A204.1 (cell line): Measurements from ENCODE around the gene OLAH.

Experiments
- FAIRE-seq: peaks from 2 replicates; lab custom pipeline; 2012; peaks lifted over from hg19 to GRCh38; lab: Jason Lieb, UNC

The OLAH gene

DNA sequence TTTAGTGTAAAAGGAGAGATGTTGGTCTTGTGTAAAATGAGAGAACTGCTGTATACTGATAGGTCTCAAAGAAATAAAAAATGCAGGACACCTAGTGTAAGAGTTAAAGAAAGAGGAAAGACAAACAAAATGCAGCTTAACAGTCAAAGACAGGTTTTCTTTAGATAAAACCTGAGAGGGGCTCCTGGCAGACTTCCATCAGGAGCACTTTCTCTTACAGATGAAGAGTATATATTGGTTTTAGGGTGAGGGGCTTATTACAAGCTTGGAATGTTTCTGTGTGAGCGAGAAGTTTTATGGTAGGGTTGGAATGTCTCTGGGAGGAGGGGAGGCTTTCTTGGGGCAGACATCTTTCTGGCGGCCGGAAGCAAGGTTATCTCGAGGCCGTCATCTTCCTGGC, 28.6 kb downstream of the OLAH start:
- FAIRE-seq, result no peak

DNA sequence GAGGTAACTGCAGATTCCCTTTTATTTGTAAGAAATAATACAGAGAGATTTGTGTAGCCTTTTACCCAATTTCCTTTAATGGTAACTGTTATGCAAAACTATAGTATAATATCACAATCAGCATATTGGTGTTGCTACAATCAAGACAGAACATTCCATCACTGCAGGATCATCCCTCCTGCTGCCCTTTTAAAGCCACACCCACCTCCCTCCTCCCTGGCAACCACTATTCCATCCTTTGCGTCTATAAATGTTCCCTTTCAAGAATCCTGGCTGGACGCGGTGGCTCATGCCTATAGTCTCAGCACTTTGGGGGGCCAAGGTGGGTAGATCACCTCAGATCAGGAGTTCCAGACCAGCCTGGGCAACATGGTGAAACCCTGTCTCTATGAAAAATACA, 31.7 kb downstream of the OLAH start:
- FAIRE-seq, result no peak

DNA sequence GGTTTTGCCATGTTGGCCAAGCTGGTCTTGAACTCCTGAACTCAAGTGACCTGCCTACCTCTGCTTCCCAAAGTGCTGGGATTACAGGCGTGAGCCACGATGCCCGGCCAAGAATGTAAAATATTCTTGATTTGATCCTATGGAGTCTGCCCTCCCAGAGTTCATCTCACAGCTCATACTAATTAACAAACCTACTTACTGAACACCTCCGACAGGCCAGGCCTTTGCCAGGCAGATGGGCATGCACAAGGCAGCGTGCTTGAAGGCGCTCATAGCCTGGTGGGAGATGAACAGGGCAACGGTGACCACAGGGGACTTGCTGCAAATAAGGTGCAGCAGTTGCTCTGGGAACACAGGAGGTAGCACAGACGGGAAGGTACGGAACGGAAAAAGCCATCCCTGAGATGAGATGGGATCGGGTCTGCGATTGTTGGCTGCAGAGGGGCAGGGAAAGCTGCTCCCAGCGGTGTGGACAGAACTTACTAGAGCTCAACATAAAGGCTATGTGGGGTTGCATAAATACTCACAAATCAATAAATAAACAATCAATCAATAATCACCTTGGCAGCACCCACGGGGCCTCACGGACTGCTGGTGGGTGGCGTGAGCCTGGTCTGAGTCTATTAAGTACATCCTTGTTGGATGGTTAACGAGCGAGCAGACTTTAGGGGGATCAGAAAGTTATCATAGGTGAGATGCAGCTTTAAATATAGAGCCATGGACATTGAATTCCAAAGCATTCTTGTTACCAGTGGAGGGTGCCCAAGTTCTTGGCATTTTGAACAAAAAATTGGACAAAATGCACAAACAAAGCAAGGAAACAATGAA, 40.1 kb downstream of the OLAH start:
- no peak for FAIRE-seq

DNA sequence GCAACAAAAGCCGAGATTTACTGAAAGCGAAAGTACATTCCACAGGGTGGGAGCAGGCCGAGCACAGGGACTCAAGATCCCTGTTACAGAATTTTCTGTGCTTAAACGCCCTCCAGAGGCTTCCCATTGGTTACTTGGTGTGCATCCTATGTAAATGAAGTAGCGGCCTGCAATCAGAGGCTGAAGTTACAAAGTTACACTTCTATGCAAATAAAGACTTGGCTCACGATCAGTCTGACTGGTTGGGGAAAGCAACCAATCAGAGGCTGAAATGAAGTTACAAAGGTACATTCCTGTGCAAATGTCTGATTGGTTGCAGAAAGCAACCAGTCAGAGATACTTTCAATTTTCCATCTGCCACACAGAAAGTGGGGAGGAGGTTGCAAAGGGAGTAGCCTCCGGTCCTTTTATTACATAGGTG, 40.8 kb downstream of the OLAH start:
- FAIRE-seq, result peak; percentile 99

DNA sequence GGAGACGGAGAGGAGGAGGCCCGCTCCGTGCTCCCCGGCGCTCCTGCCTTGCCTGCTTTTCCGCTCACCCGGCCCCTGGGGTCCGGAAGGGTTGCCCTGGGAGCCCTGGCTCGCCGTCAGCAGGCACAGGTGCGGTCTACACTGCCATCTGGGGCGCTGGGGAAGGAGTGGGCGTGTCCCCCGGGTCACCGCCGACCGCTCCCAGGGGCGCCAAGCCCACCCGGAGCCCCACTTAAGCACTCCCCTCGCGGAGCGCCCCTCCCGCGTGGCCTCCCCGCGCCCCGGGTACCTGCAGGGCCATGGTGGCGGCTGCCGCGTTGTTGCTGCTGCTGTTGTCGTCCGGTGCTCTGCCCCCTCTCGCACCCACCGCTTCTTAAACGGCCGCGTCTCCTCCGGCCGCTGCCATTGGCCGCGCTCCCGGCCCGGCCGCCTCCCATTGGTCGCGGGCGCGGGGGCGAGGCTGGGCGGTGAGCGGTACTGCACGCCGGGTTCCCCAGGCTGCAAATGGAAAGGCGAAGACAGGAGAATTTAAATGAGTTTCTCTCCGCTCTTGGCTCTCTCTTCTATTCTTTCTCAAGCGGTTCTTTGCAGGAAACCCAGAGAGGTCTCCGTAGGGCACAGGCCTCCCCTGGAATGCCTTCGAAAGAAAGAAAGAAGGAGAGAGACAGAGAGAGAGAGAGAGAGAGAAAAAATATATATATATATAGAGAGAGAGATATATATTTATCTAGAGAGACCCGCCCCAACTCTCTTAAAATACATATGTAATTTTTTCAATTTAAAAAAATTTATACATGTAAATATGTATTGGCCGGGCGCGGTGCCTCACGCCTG, 44.9 kb downstream of the OLAH start, which contains the start of gene ACBD7:
Gene ACBD7 (minus strand): TSS at position 349 of the 834 bp plus-strand sequence. CDS start 48 bp downstream, at position 301.
- no peak for FAIRE-seq

DNA sequence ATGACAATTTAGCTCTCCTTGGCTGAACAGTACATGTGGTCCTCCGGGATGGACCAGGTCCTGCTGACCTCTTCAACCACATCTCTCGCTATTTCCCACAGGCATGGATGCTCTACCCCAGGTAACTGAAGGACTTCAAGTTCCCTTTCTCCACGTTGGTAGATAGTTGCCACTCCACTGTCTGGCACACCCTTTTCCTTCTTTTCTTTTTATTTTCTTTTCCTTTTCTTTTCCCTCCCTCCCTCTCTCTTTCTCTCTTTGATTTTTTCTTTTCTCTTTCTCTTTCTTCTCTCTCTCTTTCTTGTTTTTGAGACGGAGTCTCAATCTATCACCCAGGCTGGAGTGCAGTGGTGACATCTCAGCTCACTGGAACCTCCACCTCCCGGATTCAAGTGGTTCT, 47.7 kb downstream of the OLAH start:
- no peak for FAIRE-seq

DNA sequence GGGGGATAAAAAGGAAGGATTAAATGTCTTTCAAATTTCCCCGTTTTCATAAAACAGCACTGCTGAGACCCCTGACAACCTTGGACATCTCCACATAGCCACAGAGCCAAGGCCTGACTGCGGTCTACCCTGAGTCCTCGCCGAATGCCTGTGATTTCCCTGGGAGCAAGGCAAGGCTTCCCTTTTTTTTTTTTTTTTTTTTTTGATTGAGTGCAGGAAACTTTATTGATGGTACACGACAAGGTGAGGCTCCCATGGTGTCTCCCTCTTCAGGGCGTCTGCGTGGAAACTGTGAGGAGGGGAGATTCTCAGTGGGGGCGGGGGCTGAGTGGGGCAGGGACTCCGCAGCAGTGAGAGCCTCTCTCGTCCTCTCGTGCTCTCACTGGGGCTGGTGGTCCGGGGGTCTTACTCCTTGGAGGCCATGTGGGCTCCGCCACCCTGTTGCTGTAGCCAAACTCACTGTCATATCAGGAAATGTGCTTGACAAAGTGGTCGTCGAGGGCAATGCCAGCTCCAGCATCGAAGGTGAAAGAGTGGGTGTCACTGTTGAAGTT, 49.2 kb downstream of the OLAH start:
- FAIRE-seq, result no peak

DNA sequence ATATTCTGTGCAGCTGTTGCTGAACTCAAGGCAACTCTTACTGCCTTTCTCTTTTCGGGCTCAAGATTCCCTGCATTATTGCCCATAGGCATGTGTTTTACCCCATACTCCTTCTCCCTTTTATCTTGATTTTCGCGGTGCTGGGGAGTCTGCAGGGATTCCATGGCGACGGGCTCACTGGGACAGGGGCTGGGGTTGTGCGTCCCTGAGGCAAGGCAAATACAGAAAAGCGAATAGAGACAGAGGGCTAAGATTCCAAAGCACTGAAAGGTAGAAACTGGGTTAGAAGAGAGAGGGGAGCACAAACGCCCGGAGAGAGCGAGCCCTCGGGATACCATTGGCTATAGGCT, 52.9 kb downstream of the OLAH start:
- no peak for FAIRE-seq

DNA sequence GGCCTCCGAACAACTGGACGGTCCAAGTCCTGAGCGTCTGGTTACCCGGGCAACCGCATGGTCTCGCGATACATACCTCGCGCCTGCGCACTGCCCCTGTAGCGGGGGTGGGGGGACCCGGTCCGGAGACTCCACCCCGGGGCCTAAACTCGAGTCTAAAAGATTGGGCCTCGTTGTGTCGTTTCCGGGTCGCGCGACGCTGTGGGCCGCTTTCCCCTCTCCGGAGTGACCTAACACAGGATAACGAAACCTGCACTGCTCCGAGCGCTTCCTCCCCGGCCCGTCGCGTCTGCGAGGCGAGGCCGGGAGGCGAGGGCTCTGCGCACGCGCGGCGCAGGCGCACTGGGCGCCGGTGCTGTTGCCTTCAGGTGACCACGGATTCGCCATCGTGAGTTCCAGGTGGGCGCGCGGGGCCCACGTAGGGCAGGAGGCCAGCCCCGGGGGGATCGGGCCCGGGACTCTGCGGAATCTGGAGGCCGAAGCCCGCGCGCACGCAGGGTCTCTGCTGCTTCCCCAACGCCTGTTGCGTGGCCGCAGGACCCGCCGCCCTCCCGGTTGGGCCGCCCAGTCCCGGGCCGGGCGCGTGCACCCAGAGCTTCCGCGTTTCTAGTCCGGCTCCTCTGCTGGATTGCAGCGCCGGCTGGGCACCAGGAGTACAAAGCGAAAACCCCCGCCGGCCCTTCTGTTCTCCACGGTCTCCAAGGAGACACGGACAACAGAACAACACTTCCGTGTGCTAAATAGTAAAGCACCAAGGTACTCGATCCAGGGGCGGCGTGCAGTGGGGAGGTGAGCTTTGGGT, 53.5 kb downstream of the OLAH start, which contains the start of gene RPP38:
Gene RPP38 (plus strand): TSS at position 345 of the 802 bp plus-strand sequence. CDS start 5,960 bp downstream, outside the sequence.
- no peak for FAIRE-seq

DNA sequence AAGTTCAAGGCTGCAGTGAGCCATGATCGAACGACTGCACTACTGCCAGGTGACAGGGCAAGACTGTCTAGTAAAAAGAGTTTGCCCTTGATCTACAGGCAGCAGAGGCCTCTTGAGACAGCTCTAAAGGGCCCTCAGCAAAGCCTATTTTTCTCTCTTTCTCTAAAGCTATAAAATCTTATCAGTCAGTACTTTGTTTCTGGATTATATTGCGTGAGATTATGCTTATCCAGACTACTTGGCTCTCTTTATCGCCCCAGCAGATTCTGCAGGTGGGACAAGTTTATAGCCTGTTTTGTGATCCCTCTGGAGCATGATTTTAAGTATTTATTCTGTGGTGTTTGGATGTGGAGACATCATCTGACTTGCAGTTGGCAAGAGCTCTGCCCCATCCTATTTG, 56.1 kb downstream of the OLAH start:
- FAIRE-seq, result no peak

DNA sequence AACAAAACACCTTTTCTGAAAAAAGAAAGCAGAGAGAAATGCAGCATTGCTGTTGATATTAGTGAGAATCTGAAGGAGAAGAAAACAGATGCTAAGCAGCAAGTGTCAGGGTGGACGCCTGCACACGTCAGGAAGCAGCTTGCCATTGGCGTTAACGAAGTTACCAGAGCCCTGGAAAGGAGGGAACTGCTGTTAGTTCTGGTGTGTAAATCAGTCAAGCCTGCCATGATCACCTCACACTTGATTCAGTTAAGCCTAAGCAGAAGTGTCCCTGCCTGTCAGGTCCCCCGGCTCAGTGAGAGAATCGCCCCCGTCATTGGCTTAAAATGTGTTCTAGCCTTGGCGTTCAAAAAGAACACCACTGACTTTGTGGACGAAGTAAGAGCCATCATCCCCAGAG, 59.8 kb downstream of the OLAH start:
- no peak for FAIRE-seq

DNA sequence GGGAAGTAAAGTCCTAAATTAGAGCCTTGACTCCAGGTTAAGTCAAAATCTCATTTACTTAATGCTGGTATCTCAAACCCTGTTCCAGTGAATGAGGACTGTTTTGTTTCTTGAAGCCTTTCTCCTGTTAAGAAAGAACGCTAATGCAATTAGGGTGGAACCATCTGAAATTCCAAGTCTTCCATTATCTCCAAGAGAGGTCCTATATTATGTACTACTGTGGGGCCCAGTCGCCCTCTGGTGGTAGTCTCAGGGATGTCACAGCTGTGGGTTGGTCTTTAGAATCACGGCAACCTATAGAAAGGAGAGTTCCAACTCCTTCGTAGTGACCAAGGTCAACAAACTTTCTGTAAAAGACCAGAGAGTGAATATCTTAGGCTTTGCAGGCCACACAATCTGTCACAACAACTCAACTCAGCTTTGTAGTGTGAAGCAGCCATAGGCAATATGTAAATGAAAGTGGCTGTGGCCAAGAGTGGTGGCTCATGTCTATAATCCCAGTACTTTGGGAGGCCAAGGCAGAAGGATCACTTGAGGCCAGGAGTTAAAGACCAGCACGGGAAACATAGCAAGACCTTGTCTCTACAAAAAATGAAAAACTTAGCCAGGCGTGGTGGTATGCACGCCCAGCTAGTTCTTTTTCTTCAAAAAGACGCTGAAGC, 62.7 kb downstream of the OLAH start:
- no peak for FAIRE-seq

DNA sequence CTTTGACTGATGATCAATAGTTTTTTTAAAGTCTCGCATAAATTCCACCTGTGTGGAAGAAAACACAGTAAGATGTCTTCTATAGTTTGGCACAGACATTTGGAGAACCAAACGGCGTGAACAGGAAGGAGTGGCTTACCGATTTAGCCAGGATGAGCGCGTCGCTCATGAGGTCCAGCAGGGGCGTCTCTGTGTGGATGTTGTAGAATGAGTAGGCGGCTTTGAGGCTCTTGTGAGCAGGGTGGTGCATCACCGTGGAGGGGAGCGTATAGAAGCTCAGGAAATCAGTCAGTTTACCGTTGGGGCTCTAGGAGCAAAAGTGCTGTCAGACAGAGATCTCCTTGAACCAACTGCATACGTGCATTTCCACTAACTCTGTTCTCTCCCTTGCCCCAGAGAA, 68.9 kb downstream of the OLAH start:
- FAIRE-seq, result no peak

DNA sequence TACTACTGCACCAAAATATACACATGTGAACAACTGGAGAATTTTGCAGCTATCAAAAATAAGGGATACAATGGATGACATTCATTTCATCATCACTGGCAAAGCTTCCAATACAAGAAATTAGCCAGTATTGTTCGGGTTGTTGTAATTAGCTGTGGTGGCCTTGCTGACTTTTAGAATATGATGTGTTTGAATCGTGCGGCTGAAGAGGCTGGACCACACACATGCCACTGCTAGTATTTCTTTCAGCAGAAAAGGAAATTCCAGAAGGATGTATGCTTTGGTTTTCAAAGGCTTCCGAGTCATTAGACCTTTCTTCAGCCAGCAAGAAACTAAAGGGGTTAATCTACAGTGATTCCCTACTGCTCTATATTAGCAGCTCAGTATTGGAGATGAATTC, 70.0 kb downstream of the OLAH start:
- no peak for FAIRE-seq

DNA sequence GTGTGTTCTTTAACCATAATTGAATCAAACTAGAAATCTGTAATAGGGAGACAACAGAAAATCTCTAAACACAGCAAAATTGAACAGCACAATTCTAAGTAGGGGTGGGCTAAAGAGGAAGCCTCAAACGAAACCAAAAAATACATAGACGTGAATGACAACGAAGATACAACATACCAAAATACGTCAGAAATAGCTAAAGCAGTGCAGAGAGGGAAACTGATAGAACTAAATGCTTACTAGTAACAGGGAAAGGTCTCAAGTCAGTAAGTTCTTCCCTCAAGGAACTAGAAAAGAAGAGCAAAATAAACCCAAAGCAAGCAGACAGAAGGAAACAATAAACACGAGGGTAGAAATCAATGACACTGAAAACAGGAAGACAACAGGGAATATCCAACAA, 72.5 kb downstream of the OLAH start:
- no peak for FAIRE-seq

DNA sequence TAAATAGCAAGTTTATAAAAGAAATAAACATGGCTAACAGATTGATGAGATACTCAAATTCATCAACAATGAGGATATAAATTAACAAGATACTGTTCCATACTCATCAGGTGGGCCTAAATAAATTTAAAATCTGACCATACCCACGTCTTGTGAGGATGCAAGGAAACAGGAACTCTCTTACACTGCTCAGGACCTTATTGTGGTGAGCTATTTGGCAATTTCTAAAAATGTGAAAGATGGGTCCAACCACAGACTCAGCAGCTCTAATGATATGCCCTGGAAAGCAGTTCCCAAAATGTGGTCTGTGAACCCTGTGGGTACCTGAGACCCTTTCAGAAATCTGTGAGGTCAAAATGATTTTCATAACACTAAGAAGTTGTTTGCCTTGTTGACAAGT, 74.9 kb downstream of the OLAH start:
- no peak for FAIRE-seq

DNA sequence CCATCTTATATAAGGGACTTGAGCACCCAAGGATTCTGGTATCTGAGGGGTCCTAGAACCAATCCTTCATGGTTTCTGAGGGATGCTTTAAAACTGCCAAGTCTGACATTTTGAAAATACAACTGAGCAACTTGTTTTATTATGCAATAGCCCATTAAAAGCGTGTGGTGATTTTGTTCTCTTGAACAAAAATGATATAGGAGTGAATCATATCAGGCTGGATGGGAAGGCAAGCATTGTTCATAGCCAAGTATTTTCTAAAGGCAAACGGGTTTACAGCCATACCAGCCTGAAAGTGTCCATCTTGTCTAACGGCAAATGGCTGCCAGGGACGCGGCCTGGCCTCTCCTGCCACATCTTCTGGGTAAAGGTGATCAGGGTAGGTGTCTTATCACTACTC, 76.8 kb downstream of the OLAH start:
- no peak for FAIRE-seq

DNA sequence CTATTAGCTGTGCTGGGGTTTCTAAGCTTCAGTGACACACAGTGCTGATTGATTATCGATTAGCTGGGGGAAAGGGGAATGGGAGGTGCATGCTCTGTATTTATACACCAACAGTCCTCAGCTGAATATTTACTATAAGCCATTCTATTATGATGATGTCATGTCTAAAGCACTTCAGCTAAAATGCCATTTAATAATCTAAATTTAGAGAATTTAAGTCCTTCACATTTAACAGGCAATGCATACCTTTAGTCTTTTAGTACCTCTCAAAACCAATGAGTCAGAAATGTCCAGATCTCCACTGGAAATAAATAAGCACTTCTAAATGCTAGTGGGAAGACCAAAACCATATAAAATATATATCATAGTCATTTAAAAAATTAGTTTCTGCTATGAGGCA, 78.0 kb downstream of the OLAH start:
- FAIRE-seq, result no peak

DNA sequence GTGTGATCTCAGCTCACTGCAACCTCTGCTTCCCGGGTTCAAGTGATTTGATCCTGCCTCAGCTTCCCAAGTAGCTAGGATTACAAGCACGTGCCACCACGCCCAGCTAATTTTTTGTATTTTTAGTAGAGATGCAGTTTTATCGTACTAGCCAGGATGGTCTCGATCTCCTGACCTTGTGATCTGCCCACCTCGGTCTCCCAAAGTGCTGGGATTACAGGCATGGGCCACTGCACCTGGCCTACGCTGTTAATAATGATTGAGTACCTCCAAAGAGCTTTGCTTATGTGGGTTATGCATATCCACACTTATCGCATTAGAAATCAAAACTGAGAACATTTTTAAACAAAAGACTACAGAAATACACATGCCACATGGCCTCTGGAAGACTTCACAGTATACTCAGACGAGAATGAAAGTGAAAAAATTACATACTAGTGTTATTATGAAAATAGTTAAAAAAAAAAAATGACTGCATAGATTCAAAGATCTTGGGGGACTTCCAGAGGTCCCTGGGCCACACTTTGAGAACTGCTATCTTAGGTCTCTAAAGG, 78.8 kb downstream of the OLAH start:
- FAIRE-seq, result no peak
